Stimulated activated CD4-positive, alpha-beta T cell treated with anti-CD3 and anti-CD28 coated beads, Interleukin-2, amount 100 ng/mL, for 24 hours (primary cell): Measurements from ENCODE around the gene PHF12.
A peak's percentile ranks its signal among the peaks of the same experiment; 100 is the strongest.
"Not testable (repeated sequence)": the region's sequence is repeated elsewhere in the genome, so short reads cannot be mapped to it uniquely, and the experiment has no call there.

ENCODE experiments used
- DNase-seq, 2 donors: peaks; one replicate each; pipeline ENCODE4 v3.0.0-alpha.2; 2020

The PHF12 gene

DNA sequence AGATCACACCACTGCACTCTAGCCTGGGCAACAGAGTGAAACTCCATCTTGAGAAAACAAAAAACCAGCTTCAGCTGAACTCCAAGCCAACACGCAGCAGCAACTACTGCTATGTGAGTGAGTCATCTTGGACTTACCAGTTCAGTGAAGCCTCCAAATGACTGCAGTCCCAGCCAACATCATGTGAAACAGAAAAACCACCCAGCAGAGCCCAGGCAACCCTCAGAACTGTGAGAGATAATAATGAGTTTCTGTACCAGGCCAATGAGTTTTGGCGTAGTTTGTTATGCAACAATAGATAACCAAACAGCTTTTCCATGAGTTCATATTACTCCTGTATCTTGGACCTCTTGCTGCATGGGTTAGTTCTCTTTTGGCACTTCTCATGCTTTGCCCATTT is 23.3 kb downstream of the PHF12 start:
- peak; percentile 19 to 33 for DNase-seq

DNA sequence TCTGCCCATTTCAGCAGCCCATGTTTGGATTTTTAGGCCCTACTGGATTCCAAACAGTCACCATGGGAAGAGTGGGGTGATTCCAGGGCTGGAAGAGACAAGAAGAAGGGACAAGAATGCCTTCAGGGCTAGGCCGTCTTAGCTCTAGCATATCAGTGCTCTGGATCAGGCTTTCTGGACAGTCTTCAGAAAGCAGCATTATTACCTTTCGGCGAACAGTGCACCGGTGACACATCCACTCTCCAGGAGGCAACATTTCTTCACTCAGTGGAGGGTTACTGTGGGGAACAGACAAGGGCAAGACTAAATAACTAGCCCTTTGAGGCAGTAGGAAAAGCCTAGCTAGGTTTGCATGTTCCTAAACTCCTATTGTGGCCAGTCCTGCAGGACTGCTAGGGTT is 24.5 kb downstream of the PHF12 start:
- no peak for DNase-seq

DNA sequence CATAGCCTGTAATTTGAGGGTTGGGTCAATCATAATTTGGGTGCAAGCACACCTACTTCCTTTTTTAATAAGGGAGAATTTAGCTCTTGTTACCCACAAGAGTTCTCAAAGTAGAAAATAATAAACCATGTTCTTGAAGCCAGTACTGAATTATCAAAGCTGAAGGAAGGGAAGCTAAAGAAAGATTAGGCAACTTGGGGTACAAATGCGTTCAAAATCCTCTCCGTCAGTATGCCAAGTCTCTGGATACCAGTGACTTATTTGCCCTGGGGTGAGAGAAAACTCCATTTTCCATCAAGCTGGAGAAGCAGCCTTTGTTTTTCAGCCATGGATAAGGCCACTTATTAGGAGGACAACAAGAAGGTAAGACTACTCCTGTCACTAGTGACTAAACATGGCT is 25.0 kb downstream of the PHF12 start:
- DNase-seq = no peak

DNA sequence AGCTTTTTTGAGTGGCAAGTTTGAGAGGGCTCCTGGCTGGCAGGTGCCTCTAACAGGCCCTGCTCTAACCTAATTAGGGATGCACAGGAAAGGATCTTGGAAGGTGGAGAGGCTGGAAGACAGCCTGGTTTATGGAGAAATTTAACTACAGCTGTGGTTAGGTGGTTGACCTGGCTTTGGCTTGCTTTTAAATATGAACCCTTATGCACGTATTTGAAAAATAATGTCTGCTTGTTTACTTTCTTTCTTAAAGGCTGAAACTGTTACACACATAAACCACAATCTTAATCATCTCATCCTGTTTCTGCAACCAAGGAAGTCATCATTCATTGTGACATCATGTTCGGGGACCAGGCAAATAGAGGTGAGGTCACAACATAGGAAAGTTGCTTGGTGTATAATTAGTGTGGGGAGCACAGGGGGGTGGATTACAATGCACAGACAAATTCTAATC is 25.4 kb downstream of the PHF12 start:
- peak in 1 of 2 donors; percentile 40 for DNase-seq

DNA sequence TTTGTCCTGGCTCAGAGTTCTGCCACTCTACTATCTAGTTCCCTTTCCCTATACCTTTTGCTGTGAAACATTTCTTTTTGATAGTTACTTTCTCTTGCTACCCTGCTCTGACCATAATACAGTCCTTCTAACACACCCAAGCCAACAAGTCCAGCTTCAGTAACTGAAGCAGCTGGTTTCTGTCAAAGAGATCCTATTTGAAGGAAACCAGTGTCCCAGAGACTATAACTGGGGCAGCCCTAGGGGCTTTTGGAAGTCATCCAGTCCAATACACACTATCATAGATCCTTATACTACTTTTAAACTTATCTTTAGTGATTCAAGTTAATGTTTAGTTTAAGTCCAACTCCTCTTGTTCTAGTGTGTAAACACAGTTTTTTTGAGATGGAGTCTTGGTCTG is 31.1 kb downstream of the PHF12 start:
- DNase-seq = no peak

DNA sequence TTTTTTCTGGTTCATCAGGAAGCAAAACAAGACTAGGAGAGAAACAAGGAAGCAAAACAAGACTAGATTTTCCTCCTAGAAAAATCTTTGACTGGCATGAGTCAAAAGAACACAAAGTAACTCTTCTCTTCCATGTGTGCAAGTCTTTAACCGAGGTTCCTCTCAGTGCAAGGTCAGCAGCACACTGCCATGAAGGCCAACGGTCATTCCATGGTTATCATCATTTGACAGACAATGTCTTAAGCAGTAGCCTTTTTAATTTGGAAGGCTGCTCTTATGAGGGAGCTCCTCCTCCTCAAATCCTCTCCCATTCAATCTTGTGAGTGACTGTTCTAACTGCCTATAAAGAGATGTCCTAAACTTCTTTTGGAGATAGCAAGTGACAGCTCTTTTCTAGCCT is 33.0 kb downstream of the PHF12 start:
- DNase-seq = no peak

DNA sequence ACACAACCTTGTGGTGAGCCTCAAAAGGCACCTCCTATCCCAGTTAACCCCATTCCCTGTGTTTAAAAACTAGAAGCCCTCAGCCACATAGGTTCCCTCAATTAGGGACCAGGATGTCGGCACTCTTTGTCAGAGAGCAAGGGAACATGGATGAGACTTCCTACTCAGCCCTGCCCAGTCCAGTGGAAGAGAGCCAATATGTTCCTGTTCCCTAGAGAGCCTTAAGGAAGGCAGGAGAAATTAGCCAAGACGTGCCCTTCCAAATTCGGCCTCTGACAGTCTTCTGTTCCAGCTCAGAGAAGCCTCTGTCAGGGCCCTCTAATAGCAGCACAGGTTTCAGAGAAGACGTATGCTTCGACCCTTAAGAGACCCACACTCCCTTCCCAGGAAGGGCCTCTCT is 33.9 kb downstream of the PHF12 start:
- no peak for DNase-seq

DNA sequence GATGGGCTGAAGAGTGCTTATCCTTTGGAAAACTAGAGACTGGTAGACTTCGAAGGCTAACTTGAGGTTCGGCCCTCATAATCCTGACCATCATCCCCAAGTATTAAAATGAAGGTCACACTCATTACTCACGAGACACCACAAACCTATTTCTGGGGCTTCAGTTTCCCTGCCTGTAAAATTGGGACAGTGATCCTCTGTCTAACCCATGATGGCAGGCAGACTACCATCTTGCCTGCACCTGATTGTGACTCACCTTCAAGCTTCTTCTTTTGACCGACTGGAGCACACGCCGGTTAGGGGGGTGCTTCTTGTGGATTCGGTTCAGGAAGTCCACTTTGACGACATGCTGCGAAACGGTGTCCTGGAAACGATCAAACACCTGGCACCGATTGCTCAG is 34.3 kb downstream of the PHF12 start:
- DNase-seq = no peak

DNA sequence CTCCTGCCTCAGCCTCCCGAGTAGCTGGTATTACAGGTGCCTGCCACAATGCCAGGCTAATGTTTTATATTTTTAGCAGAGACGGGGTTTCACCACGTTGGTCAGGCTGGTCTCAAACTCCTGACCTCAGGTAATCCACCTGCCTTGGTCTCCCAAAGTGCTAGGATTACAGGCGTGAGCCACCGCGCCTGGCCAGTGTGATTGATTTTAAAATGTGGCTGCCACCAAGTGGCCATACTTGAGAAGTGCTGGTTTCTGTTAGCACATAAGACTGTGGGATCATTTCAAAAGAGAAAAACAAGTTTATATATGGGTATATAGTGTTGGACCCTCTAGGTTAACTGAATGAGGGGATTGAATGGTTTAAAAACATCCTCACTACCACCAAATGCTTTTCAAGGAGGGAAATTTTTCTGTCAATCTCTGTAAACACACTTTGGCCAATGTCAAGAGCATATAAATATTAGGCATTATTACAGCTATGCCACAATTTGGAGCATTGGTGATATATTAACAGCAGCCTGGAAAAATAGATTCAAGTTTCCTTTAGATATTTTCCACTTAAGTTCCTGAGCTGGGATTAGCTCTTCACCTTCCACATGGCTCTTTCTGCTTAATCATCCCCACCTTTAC is 34.9 kb downstream of the PHF12 start:
- DNase-seq = peak; percentile 46 to 48

DNA sequence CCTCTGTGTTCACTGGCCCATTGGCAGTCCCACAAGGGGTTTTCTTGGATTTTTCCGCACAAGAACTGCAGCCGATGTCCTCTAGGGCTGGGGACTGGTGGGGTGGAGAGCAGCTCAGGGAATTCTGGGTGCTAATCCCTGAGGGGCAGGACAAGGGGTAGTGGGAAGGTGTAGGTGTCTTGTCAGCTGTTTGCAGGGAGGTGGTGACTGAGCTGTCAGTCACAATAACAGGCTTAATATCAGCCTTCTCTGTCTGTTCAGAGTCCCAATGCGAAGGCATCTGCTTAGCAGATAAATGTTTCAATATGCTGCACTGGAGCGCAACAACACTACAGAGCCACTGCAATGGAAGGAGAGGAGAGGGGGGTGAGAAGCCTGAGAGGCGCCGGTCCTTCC is 38.4 kb downstream of the PHF12 start:
- no peak for DNase-seq

DNA sequence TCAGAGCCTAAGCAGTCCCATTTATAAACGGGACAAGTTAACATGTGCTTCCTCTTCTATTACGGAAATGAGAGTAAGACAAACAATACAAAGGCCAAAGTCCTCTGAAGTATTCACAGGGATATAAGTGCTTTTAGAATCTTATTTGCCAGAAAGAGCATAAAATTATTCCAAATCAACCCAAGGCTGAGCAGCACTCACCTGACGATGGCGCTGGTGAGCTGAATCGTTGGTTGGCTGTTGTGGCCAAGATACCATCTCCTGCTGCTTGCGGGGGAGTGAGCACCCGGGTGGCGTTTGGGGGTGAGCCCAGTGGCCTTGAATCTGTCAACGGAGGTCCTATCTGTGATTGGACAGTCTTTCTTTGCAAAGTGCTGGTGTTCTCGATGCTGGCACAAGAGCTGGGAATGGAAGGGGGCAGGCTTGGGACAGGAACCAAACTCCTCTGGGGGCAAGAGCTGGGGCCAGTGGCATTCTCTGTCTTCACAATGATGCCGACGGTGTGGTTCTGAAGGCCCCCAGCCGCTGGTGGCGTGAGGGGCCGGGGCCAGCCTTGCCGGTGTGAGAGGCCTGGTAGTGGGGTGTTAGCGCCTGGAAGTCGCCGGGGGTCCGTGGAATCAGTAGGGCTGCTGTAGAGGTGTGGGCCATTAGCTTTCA is 38.9 kb downstream of the PHF12 start:
- DNase-seq = peak in 1 of 2 donors; percentile 29

DNA sequence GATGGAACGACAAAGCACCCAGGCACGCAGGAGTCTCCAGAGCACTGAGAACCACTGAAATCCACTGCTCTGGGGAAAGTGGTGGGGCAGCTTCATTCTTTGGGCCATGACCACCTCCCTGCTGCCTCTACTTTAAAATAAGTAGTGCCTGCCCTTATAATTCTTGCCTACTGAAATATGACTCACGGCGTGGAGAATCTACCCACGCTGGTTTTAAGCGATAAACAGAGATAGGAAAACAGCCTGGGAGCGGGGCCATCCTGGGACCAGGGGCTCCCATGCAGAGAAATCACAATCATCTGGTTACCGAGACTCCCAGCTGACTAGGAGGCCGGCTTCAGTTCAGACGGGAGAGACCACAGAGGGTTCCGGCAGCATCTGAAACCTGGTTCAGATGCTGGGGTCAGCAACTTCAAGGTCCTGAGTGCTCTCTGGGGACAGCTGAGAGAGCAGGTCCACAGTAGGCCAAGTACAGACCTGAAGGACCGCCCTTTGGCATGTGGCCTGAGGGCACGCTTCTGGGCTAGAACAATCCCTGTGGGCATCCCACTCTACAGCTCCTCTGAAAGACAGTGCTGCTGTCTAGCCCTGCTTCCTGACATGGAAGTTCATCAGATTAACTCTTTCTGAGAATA is 39.8 kb downstream of the PHF12 start:
- no peak for DNase-seq

DNA sequence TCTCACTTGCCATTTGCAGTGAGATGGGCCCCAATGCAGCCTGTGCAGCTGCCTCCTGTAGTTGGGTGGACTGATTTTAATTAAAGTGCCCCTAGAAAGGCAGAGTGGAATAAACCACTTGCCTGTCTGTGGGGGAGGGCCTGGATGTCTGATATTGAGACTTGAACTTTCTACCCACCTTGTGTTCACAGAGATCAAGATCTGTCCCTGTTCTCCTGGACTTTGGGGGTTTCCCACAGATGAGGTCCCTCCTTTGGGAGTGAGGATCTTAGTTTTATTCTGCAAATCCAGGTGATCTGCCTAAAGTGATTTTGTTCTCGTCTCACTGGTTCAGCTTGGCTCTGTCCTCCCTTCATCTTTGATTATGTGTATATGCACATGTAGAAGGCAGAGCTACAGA is 40.8 kb downstream of the PHF12 start:
- DNase-seq = no peak

DNA sequence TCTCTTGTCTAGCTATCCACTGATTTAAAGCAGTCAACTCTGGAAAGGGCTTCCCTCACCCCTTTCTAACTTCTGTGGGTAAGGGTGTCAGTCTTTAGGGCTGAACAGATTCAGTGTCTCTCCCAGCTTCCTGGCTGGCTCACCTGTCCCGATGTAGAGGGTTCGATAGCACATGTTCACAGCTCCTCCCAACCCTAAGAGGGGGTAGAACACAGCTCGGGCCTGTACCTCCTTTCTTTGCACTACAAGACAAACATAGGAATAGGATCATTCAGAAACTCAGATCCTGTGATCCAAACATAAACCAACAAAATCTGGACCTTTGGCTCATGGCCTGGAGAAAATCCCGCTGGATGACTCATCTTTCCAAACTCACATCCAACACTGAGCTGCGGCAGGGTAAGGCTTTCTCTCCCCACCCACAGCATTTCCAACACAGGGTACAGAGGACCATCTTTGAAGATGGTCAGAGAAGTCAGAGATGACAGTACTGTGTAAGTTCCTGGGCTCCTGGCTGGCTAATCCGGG is 42.6 kb downstream of the PHF12 start:
- no peak for DNase-seq

DNA sequence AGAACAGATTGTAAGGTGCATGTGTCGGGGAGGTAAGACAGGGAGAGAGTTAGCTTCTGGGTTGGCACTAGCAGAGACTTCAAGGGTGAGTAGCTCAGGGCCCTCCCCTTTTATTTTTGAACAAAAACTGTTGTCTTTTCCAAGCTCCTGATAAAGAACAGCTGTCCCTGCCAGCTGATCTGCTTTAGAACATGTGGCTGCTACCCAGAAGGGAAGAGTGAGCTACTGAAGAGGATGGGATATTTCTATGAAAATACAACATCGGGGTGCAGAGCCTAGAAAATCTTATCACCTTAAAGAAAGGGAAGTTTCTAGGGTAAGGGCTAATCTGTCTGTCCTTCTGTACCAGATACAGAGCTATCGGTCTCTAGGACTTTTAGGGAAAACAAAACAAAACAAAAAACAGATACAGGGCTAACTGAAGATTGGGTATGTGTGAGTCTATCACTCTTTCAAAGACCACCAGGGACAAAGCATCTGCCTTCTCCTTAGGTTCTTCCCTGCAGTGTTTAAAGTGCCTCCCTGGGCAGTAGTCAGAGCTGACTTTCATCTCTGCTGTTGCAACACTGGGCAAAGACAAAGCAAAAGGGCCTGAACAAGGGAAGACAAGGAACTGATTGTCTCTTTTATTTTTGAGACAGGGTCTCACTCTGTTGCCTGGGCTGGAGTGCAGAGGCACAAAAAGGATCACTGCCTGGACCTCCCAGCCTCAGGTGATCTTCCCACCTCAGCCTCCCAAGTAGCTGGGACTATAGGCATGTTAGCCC is 43.4 kb downstream of the PHF12 start:
- DNase-seq = no peak

DNA sequence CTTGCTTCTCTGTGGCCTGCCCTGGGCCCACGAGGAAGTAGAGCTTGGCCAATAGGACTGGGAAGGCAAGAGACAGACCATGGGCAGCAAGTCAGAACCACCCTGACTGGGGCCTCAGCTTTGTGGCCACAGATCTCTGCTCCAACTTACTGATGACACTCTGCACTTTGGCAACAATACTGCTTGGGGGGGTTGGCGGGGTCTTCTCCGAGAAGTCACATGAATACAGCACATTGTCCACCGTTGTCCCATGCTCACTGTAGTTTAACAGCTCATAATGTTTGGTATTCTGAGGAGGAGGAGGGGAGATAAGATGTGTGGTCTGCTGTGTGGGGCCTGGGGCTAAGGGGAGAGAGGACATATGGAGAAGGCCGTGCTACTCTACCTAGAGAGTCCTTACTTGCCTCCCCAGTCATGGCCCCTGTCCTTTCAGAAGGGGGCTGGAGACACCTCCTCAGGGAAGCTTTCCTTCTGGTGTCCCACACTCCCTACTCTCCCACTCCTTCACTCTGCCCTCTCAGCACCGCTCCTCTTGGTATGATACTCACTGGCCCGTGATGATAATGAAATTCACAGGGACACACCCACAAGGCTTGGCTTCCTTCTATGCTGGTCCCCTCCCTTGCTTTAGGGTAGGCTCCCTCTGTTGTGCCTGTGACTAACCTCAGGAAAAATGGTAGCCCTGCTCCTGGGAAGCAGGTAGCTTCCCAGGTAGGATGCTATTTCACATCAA is 44.4 kb downstream of the PHF12 start:
- no peak for DNase-seq

DNA sequence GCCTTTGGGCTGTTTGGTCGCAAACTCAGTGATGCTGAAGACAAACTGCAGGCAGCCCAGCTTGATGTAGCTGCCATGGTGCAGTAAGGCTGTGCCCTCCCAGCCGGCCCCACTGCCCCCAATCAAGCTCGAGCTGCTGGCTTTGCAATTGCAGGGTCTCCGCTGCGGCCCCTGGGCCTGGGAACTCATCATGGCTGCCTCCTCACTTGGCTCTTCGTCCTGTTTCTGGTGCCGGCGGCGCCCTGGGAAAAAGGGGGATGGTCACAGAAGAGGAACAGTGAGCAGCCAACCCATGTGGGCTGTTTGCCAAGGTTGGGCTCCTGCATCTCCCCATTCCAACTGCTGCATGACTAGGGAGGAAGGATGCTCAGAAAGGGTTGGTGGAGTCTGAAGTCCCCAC is 45.0 kb downstream of the PHF12 start:
- DNase-seq = no peak

DNA sequence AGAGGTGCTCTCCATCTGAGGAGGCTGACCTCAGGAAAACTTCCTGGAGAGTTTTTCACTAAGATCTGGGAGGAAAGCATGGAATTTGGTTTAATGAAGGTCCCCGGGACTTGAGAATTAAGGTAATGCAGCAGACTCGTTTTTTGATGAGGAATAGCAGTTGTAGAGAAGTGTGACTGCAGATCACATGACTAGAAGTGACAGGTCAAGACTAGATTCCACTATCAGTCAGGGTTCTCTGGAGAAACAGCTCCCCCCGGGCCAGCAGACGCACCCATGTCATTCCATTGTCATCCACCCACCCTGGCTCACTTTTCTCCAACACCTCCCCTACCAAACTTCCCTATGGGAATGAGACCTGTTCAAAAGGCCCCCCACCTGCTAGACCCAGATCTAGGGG is 46.5 kb downstream of the PHF12 start:
- DNase-seq = no peak

DNA sequence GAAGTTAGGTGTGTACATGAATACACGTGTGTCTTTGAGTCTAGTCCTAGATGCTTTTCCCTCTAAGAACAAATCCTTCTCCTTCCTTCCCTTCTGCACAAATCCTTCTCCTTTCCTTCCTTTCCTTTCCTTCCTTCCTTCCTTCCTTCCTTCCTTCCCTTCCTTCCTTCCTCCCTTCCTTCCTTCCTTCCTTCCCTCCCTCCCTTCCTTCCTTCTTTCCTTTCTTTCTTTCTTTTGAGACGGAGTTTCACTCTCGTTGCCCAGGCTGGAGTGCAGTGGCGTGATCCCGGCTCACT is 47.8 kb downstream of the PHF12 start:
- not testable (repeated sequence) for DNase-seq

DNA sequence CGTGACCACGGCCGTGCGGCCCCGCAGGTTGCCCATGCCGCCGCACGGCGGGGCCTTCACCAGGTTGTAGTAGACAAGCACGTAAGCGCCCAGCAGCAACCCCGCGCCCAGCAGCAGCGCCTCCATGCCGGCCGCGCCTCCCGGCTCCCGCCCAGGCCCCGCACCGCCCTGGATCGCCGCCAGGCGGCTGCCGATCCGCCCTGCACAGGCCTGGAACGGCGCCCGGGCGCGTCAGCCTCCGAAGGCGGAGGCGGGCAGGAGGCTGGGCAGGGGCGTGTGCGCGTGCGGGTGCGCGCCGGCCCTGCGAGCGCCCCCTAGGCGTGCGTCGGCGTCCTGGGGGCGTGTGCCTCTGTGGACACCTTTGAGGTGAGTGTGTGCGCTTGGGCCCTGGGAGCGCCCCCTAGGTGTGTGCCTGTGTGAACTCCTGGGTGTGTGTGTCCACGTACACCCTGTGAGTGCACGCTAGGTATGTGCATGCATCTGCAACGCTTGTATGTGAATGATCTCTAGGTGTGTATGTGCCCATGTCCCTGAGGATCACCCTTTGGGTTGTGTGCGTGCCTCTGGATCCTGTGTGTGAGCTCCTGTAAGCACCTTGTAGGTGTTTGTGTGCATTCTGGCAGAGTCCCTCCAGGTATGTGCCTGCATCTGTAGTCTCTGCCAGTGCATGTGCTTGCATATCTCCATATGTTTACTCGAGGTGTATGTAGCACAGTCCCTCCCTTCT is 48.3 kb downstream of the PHF12 start, which contains the start of gene DHRS13:
Gene DHRS13, minus strand, starts transcription at position 261 of the 727 bp plus-strand sequence. Its CDS starts 135 bp downstream, at position 126.
- peak; percentile 92 to 96 for DNase-seq

DNA sequence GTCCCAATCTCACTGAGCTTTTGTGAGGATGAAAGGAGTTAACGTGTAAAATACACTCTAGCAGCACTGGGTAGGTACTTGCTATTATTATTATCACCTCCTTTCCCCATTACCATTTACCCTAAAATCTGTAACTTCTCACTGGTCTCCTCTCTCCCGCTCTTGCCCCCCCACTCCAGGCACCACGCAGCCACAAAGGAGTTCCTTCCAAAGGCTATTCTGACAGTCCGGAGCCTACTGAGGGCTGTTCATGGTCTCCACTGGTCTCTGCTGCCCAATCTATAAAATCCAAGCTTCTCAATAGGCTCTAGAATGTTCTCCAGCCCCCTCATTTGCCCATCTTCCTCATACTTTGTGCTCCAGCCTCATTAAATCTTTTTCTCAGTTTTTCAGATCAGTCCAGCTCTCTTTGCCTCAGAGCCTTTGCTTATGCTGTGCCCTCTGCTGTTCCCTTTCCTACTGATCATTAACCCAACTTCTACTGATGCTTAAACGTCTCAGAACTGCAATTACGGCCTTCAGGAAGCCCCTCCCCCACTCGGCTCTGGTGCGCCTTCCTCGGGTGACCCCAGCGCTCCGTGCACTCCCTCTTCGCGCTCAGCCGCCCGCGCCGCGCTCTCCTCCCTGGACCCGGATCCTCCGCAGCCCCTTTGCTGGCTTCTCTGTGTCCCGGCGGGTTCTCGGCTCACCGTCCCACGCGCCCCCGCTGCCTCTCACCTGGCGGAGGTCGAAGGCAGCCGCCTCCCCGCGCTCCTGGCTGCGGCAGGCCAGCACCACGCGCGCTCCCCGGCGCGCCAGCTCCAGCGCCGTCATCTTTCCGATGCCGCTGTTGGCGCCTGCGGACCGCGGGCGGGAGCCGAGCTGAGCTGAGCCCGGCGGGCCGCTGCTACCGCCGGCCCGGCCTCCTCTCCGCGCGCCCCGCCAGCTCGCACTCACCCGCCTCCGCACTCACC is 49.2 kb downstream of the PHF12 start:
- DNase-seq = peak; percentile 65 to 71
